GM12865 (cell line): Measurements from ENCODE around the gene TAF4B.

ENCODE experiments used
- DNase-seq: peaks from one replicate; pipeline ENCODE4 v3.0.0; 2010; ENCODE audit warnings: low read depth
- H3K4me3 ChIP-seq: 2 replicates; pipeline ENCODE4 v1.5.1; 2011; ENCODE audit warnings: mild to moderate bottlenecking, low read depth, low read length, control low read depth
- TF ChIP-seq, protein P1 (sequence below): IDR thresholded peaks from 2 replicates; pipeline ENCODE4 v1.5.1; 2011; ENCODE audit warnings: low read length, control low read depth, low read depth, inconsistent platforms; ENCODE audit not compliant: insufficient read depth; ENCODE audit errors: missing control alignments

The TAF4B gene

DNA sequence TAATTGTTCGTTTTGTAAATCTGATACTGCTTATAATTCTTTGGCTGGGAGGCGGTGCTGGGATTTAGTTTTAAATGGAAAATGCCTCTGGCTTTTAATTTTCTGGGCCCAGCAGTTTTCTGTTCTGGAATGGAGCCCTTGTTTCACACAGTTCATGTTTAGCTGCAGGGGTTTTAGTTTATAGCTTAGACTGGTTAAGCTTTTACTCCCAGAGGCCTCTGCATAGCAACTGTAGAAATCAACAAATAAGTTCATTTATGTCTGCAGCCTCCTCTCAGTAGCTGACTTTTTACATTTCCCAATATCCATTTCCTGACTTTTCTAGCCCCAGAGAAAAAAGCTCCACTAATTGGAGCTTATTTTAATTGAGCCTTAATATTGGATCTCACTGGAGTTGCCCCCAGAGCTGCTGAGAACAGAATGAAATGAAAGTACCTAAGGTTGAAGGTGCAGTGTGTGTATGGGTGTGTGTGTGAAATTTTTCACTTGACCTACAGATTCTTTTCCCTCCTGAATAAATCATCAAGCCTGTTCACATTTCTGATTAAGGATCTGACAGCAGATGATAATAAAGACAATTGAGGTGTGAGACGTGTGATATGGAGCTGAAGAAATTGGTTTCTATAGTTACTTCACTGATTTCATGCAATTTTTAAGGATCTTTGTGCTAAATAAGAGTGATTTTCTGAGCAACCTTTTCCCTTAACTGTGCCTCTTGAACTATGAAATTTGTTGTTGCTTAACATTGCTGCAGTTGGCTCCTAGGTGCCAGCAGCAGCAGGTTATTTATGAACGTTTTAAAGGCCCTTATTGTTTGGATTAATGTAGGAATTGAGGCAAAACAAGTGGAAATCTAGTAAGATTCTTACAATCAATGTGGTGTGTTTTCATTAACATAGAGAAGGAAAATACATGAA is 109.6 kb downstream of the TAF4B start:
- no peak overlapping the region for H3K4me3 ChIP-seq
- no peak for DNase-seq
- TF ChIP-seq, protein P1, sequence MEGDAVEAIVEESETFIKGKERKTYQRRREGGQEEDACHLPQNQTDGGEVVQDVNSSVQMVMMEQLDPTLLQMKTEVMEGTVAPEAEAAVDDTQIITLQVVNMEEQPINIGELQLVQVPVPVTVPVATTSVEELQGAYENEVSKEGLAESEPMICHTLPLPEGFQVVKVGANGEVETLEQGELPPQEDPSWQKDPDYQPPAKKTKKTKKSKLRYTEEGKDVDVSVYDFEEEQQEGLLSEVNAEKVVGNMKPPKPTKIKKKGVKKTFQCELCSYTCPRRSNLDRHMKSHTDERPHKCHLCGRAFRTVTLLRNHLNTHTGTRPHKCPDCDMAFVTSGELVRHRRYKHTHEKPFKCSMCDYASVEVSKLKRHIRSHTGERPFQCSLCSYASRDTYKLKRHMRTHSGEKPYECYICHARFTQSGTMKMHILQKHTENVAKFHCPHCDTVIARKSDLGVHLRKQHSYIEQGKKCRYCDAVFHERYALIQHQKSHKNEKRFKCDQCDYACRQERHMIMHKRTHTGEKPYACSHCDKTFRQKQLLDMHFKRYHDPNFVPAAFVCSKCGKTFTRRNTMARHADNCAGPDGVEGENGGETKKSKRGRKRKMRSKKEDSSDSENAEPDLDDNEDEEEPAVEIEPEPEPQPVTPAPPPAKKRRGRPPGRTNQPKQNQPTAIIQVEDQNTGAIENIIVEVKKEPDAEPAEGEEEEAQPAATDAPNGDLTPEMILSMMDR = no peak

DNA sequence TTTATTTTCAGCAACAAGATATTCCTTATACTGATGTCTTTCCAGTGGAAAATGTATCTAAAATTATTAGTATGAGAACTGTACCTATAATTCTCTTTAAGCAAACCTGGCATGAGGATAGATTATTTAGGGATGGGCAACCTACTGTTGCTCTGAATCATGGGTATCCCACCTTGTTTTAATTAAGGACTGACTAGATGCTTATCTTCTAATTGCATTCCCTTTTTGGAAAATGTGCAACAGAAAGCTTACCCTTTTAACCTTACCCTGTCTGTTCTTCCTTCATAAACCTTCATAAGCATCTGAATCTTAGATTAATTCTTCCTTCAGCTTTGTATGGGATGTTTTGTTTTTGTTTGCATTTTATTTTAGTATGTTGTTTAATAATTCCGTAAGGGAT is 110.3 kb downstream of the TAF4B start:
- TF ChIP-seq, protein P1 = no peak
- H3K4me3 ChIP-seq = no peak overlapping the region
- no peak for DNase-seq

DNA sequence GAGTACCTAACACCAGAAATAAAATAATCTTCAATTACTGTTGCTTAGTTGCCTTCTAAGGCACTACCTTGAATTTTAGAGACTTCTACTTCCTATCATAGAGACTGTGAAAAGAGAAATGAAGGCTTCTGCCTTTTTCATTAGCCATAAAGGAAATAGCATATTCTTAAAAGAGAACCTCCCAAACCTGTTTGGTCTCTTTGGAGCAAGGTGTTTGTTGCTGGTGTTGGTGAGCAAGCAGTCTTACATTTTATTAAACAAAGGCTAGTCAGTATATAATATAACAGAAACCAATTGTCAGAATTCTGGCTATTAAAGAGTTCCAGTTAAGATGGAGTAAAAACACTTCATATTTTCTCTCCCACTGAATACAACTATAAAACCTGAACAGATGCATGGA is 116.4 kb downstream of the TAF4B start:
- H3K4me3 ChIP-seq = no peak overlapping the region
- TF ChIP-seq, protein P1 = no peak
- no peak for DNase-seq

DNA sequence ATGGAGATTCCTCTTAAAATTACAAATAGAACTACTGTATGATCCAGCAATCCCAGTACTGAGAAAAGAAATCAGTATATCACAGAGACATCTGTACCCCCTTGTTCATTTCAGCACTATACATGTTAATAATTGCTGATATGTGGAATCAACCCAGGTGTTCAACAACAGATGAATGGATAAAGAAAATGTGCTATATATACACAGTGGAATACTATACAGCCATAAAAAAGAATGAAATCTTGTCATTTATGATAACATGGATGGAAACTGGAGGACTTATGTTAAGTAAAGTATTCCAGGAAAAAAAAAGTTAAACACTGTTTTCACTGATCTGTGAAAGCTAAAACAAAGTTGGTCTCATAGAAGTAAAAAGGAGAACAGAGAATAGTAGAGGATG is 124.7 kb downstream of the TAF4B start:
- H3K4me3 ChIP-seq = no peak overlapping the region
- TF ChIP-seq, protein P1 = no peak
- DNase-seq = no peak

DNA sequence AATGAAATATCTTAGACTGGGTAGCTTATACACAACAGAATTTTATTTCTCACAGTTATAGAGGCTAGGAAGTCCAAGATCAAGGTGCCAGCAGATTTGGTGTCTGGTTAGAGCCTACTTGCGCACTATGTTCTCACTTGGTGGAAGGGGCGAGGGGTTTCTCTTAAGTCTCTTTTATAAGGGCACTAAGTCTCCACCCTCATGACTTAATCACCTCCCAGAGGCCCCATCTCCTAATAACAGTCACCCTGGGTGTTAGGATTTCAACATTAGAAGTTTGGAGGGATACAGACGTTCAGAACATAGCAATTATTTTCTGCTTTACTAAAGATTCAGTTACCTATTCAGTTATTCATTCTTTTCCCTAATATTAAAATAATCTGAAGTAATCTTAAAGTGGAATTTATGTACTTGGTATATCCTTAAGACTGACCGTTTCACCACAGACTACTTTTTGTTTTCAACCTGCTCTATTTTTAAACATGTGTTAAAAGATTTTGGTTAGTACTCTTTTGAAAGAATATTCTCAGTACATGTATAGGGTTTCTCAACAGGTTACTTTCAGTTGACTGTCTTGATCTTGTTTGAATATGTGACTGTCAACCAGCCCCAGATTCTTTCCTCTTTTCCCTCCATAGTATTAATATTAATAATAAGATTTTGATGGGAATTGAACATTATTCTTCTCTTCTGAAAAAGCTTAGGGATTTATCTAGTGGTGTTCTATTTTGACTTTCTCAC is 130.0 kb downstream of the TAF4B start:
- peak; percentile 55 for DNase-seq
- TF ChIP-seq, protein P1 = no peak
- no peak overlapping the region for H3K4me3 ChIP-seq

DNA sequence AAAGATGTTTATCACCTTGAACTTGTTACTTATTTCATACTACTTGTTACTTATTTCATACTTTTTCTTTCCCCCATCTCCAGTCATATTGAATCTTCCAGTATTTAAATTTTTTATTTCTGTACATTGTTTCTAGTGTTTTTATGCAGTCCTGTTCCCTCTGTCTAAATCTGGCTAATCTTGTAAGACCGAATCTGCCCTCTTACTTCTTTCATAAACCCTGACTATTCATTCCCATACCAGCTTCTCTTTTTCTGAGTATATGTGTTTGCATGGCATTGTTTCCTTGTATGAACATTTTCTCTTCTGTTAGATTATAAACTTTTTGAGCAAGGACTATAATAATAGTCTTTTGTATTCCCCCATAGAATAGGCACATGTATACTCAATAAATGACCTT is 131.7 kb downstream of the TAF4B start:
- H3K4me3 ChIP-seq = no peak overlapping the region
- TF ChIP-seq, protein P1 = no peak
- peak; percentile 37 for DNase-seq
